ENCODE measurements around the gene BARX1.
"Not testable (repeated sequence)": the region's sequence is repeated elsewhere in the genome, so short reads cannot be mapped to it uniquely, and the experiment has no call there.

Gene BARX1

GRCh38 chr9:93955111-93955980 is at the start of gene BARX1:
Gene BARX1, minus strand, starts transcription at chr9:93955355. Its CDS starts 209 bp downstream, at chr9:93955146.
- DNase-seq = peak in 1 of 2 donors; percentile 47

DNA sequence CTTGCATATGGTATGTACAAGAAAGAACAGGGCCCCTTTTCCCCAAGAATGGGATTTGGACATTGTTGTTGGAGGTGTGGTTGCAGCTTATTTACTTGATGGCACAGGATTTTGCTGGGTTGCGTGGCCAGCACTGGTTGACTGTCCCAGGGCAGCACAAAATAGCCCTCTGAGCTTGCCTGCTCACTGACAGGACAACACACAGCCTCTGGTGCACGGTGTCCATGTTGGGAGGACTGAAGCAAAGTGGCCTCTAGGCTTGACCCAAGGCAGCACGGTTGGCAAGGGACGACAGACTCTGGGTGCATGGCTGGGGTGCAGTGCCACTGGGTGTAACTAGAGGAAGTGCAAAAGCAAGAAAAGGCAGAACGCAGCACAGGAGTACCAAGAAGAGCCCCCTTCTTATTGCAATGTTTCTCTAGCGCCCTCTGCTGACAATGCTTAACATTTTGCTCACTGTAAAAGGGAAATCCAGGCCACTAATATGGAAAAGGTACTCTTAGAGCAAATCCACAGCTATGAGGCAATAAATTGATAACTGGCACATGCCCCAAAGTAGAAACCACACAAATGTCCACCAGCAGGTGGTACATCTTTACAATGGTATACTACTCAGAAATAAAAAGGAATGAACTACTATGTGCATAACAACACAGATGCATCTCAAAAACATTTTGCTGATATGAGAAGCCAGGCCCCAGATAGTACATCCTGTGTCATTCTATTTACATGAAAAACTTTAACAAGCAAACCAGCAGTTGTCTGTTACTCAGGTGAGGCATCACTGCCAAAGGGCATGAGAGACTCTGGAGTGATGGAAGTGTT is 47.4 kb upstream of the BARX1 start:
- peak; percentile 9 to 20 for DNase-seq

DNA sequence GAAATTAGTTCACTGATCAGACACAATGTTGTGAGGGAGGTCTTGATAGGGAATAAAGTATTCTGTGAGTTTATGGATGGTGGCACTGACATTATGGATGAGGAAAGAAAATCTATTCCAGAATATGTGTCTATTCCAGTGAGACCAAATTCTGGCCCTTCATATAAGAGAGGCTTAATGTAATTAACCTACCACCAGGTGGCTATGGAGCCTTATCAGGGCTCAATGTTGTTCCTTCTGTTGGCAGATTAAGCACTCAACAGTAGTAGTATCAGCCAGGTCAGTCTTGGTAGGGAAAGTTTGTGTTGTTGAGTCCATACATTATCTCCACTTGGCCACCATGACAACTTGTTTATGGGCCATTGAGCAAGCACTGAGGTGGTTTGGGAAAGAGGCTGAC is 41.7 kb upstream of the BARX1 start:
- no peak for DNase-seq

DNA sequence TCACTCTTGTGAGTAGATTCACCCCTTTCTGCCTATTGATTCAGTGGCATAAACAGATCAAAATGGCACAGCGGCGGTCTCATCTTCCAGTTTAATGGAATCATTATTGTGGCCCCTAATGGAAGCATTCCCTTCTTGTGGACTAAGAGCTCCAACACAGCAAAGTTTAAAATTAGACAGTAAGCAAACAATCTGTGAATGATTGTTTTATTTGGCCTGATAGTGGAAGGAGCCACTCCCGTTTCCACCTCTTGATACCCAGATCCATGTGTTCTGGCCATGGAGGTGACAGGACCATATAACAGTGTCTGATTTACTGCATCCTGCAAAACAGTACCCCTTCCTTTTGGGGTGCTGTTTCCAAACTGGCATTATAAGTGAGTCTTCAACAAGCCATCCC is 41.2 kb upstream of the BARX1 start:
- DNase-seq = no peak

DNA sequence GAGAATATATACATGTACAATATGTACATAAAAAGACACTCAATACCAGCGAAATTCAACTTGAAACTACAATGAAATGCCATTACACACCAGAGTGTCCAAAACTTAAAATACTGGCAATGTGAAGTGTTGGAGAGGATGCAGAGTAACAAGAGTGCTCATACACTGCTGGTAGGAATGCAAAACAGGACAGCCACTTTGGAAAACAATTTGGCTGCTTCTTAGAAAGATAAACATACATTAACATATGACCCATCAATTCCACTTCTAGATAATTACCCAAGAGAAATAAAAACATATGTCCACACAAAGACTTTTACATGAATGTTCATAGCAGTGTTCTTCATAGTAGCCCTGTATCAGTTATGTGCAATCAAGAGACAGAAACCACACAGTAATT is 39.4 kb upstream of the BARX1 start:
- no peak for DNase-seq

DNA sequence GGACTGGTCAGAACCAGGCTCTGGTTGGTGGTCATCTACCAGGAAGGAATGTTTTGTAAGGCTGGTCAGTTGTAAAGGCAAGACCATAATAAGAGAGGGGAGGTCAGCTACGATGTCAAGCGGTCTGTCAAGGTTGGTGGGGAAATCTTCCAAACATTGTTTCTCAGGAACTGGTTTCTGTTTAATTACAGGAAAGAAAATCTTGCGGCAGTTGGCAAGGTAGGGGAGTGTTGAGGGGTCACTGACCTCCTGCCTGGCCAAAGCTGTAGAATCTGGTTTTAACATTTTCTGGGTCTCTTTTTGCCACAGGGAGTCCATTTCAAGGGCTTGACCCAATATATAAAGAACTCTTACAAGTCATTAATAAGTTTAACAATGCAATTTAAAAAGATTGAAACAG is 39.0 kb upstream of the BARX1 start:
- DNase-seq = no peak

DNA sequence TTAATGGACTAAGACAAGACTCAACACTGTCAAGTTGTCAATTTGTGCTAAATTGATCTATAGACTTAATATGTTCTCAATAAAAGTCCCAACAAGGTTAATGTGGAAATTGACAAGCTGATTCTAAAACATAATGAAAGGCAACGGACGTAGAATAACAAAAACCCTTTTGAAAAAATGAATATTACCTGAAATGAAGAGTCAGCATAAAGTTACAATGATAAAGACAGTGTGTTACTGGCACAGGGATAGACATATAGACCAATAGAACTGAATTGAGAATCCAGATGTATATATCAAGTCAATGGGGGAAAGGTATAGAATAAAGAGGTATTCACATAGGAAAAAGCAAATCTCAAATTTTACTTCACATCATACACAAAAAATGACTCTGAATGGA is 37.7 kb upstream of the BARX1 start:
- DNase-seq = no peak

- DNase-seq = no peak
Observed at GRCh38 chr9:93990448-93990847, 35.3 kb upstream of the BARX1 start.

DNA sequence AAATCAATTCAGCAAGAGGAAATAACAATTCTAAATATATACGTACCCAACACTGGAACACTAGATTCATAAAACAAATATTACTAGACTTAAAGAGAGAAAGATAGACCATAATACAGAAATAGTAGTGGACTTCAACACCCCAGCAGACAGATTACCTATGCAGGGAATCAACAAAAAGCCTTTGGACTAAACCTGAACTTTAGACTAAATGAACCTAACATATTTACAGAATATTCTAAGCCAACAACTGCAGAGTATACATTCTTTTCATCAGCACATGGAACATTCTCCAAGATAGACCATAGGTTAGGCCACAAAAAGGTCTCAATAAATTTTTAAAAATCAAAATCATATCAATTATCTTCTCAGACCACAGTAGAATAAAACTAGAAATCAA is 32.9 kb upstream of the BARX1 start:
- no peak for DNase-seq

GRCh38 chr9:93984860-93985259 is 29.7 kb upstream of the BARX1 start:
- no peak for DNase-seq

DNA sequence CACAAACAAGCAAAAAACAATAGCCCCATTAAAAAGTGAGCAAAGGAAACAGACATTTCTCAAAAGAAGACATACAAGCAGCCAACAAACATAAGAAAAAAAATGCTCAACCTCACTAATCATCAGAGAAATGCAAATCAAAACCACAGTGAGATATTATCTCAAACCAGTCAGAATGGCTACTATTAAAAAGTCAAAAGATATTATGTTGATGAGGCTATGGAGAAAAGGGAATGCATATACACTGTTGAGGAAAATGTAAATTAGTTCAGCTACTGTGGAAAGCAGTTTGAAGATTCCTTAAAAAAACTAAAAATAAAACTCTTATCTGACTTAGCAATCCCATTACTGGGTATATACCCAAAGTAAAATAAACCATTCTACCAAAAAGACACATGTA is 28.7 kb upstream of the BARX1 start:
- no peak for DNase-seq

- no peak for DNase-seq
Observed at GRCh38 chr9:93979721-93980120, 24.6 kb upstream of the BARX1 start.

- no peak for DNase-seq
Observed at GRCh38 chr9:93978551-93978950, 23.4 kb upstream of the BARX1 start.

DNA sequence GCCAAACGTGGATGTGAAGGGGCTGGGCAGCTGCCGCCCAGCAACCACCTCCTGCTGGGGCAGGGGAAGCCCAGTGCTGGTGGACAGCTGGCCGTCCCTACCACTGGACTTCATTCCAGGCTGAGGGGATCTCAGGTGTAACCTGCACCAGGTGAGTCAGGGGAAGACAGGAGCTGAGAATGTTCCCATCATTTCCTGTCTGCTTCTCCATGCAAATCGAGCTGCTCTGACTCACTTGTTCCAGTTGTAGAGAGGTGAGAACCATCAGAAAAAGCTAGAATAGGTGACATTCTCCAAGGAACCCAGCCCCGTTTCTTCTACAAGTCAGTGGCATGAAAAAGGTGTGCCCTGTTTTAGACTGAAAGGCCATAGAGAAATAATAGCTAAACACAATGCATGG is 21.8 kb upstream of the BARX1 start:
- no peak for DNase-seq

GRCh38 chr9:93976081-93976480 is 20.9 kb upstream of the BARX1 start:
- DNase-seq = no peak

- DNase-seq = no peak
Observed at GRCh38 chr9:93975262-93975661, 20.1 kb upstream of the BARX1 start.

- no peak for DNase-seq
Observed at GRCh38 chr9:93974151-93974550, 19.0 kb upstream of the BARX1 start.

- not testable (repeated sequence) for DNase-seq
Observed at GRCh38 chr9:93972655-93973054, 17.5 kb upstream of the BARX1 start.

- DNase-seq = no peak
Observed at GRCh38 chr9:93969328-93969661, 14.1 kb upstream of the BARX1 start.

DNA sequence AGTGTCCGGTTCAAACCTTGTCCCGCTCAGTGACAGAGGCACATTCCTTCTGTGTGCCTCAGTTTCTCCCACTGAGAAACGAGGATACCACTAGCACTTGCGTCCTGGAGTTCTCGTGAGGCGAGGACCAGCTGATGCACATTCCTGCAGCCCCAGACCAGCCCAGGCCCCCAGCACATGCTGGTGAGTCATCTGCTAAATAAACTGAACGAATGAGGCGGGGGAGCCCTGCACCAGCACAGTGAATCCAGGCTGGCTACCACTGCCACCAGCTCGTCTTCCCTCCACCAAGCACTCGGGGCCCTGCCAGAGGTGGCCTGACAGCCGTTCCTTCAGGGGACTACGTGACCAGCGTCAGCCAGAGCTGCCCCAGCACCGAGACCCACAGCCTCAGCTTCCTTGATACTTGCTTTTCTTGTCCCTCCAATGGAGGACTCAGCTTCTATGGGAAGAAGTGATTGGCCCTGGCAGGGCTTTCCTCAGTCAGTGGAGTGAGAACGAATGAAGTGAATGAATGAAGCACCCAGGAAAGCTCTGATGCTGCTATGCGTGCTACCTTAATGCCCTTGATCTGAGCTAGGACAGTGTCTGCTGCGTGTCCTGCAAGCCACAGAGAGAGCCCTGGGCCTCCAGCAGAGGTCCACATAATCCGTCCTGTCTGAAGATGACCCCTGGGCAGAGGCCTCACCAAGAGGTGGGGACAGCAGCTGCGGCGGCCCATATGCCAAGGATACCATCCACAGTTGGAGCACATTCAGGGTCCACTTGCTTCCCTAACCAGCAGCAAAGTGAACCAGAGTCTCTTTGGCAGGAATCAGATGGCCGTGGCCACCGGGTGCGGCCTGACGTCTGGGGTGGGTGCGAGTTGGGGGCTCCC is 13.5 kb upstream of the BARX1 start:
- DNase-seq = no peak

DNA sequence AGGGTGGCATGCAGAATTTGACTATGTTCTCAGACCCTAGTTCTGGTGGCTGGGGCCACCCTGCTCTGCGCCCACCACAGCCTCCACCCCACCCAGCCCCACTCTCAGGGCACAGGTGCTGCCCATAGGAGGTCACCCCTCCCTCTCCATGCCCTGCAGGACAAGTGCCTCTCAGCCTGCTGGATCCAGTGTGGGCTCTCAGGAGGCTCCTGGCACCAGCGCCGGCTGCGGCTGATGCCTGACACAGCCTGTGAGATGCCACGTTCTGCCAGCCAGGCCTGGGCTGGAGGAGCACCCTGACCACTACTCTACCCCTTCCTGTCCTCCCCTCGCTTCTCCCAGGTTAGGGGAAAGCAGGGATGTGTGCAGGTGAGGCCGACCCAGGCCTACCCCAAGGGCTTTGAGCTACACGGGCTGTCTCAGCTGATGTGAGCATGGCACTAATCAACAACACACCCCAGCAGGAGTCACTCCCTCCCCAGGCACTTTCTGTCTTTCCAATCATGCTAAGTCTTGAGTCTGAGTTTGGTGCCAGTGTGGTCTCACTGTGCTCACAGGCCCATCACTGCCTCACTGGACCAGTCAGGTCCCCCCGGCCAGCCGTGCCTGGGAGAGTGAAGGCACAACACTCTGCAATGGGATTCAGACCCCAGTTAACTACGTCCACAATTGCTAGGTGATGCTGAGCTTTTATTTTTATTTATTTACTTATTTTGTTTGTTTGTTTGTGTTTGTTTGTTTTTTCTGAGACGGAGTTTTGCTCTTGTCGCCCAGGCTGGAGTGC is 12.1 kb upstream of the BARX1 start:
- no peak for DNase-seq

DNA sequence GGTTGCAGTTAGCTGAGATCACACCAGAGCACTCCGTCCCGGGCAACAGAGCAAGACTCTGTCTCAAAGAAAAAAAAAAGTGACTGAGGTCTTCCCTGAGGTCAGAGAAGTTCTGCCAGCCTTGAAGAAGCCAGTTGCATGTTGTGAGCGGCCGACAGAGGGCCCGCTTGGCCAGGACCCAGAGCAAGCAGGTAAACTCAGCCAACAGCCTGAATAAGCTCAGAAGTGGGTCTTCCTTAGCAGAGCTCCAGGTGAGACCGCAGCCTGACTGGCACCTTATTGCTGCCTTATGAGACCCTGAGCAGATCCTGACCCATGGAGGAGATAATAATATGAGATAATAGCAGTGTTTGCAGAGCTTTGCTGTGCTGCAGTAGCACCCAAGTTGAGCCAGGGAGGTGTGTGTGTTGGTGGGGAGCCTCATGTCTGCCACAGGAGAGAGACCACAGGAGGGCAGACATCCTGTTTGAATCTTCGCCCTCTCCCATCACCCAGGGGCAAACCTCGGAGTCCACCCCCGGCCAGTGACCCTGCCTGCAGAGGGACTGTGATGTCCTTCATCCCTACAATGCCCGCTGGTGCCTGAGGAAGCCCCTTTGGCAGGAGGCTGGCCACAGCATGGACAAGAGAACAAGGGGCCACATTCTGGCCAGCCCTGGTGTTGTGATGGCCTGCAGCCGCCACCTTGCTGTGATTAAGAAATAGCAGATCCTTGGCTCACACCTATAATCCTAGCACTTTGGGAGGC is 10.8 kb upstream of the BARX1 start:
- DNase-seq = no peak

All from stimulated activated CD4-positive, alpha-beta T cell treated with anti-CD3 and anti-CD28 coated beads, Interleukin-2, amount 100 ng/mL, for 24 hours (primary cell).